Measurements from ENCODE around the gene CDK7. TPM values are rescaled to one million over a fixed set of nuclear protein-coding genes. Genes with fewer than 3 reads are reported as not detected.
"Not testable (repeated sequence)": the region's sequence is repeated elsewhere in the genome, so short reads cannot be mapped to it uniquely, and the experiment has no call there.

The CDK7 gene
- total RNA-seq, 1 donor from 2014 or later = 31.3 TPM

DNA sequence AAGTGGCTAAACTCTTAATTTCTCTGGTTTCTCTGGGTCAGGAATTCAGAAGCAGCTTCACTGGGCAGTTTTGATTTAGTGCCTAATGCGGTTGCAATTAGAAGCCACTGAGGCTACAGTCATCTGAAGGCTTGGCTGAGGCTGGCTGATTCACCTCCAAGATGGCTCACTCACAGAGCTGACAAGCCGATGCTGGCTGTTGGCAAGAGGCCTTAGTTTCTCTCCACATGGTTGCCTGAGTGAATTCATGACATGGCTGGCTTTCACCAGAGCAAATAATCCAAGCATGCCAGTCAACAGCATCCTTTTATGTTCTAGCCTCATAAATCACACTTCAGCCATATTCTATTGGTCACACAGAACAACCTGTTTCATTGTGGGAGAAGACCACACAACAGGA lies 2.8 kb upstream of the CDK7 start:
- Histone ChIP-seq H3K4me1 (ENCODE audit: control insufficient read depth in 3 of 3, insufficient read depth in 3 of 3, low read length in 3 of 3) (peaks cover 10 to 22% (median 20%) of the 10 kb centered on the region in 3 donors), H3K27ac (ENCODE audit: low read depth, low read length) (no peak overlapping the region), H3K9me3 (ENCODE audit: control insufficient read depth in 3 of 3, low read length in 3 of 3) (no peaks in the 10 kb centered on the region), H3K9ac (ENCODE audit: low read depth in 1 of 3, low read length in 3 of 3) (no peak overlapping the region), H3K27me3 (ENCODE audit: control insufficient read depth in 3 of 3, insufficient read depth in 3 of 3, low read length in 3 of 3) (no peaks in the 10 kb centered on the region), H3K4me3 (ENCODE audit: low read length in 3 of 3) (no peak overlapping the region), H3K36me3 (ENCODE audit: control insufficient read depth in 3 of 3, insufficient read depth in 3 of 3, low read length in 3 of 3) (peaks cover 7 to 23% (median 15%) of the 10 kb centered on the region in 3 donors)

DNA sequence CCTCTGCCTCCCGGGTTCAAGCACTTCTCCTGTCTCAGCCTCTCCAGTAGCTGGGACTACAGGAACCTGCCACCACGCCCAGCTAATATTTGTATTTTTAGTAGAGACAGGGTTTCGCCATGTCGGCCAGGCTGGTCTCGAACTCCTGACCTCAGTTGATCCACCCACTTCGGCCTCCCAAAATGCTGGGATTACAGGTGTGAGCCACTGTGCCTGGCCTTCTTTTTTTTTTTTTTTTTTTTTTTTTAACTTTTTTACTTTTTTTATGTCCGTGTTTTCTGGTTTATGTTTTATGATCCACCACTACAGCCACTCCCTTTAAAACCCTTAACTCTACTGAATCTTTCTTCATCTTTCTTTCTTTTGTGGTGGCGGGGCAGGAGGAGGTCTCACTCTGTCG lies 2.0 kb downstream of the CDK7 start:
- H3K36me3 ChIP-seq (ENCODE audit: control insufficient read depth in 3 of 3, insufficient read depth in 3 of 3, low read length in 3 of 3); H3K9ac ChIP-seq (ENCODE audit: low read depth in 1 of 3, low read length in 3 of 3); H3K9me3 ChIP-seq (ENCODE audit: control insufficient read depth in 3 of 3, low read length in 3 of 3); H3K4me3 ChIP-seq (ENCODE audit: low read length in 3 of 3); H3K27ac ChIP-seq (ENCODE audit: low read depth, low read length); H3K27me3 ChIP-seq (ENCODE audit: control insufficient read depth in 3 of 3, insufficient read depth in 3 of 3, low read length in 3 of 3): not testable (repeated sequence)
- H3K4me1 ChIP-seq (ENCODE audit: control insufficient read depth in 3 of 3, insufficient read depth in 3 of 3, low read length in 3 of 3) = peaks cover 10 to 28% (median 23%) of the 10 kb centered on the region in 3 donors

DNA sequence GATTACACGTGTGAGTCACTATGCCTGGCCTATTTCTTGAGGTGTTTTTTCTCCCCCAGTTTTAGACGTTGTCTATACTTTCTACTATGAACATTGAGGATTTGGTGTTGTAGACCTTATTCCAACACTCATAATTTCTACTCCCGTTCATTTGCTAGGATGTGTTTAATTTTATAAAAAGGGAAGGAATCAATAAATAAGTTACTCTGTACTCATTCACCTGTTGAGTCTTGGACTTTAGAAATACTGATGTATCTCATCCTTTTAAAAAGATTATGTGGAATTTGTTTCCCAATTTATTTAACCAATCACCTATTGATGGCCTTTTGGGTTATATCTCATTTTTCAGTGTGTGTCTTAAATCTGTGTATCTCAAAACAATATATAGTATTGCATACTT lies 3.2 kb downstream of the CDK7 start:
- no peak overlapping the region for H3K27ac ChIP-seq (ENCODE audit: low read depth, low read length)
- H3K4me3 ChIP-seq (ENCODE audit: low read length in 3 of 3) = no peak overlapping the region
- H3K4me1 ChIP-seq (ENCODE audit: control insufficient read depth in 3 of 3, insufficient read depth in 3 of 3, low read length in 3 of 3) = peaks cover 10 to 28% (median 23%) of the 10 kb centered on the region in 3 donors

DNA sequence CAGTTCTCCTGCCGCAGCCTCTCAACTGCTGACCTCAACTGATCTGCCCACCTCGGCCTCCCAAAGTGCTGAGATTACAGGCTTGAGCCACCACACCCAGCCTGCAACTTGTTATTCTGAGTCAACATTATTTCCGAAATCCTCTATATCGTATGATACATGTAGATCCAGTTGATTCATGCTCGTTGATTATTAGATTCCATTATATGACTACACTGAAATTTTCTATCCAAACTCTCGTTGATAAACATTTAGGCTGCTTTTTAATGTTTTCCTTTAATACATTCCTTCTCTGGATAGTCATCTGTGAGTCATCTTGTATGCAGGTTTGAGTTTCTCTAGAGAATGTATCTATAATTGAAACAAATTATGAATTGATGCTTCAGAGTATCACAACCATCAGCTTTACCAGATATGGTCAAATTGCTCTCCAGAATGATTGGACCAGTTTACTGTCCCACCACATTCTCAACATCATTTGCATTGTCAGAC lies 4.1 kb downstream of the CDK7 start:
- peaks cover 10 to 21% (median 19%) of the 10 kb centered on the region in 3 donors for H3K4me1 ChIP-seq (ENCODE audit: control insufficient read depth in 3 of 3, insufficient read depth in 3 of 3, low read length in 3 of 3)
- H3K9me3 ChIP-seq (ENCODE audit: control insufficient read depth in 3 of 3, low read length in 3 of 3) = no peaks in the 10 kb centered on the region
- no peak overlapping the region for H3K4me3 ChIP-seq (ENCODE audit: low read length in 3 of 3)
- no peak overlapping the region for H3K9ac ChIP-seq (ENCODE audit: low read depth in 1 of 3, low read length in 3 of 3)
- H3K36me3 ChIP-seq (ENCODE audit: control insufficient read depth in 3 of 3, insufficient read depth in 3 of 3, low read length in 3 of 3) = peaks cover 0 to 2% (median 0%) of the 10 kb centered on the region in 3 donors
- no peaks in the 10 kb centered on the region for H3K27me3 ChIP-seq (ENCODE audit: control insufficient read depth in 3 of 3, insufficient read depth in 3 of 3, low read length in 3 of 3)
- no peak overlapping the region for H3K27ac ChIP-seq (ENCODE audit: low read depth, low read length)

More for the DNA sequence above, 3.2 kb downstream of the CDK7 start:
- Histone ChIP-seq H3K36me3 (ENCODE audit: control insufficient read depth in 3 of 3, insufficient read depth in 3 of 3, low read length in 3 of 3) (no peaks in the 10 kb centered on the region), H3K27me3 (ENCODE audit: control insufficient read depth in 3 of 3, insufficient read depth in 3 of 3, low read length in 3 of 3) (no peaks in the 10 kb centered on the region), H3K9ac (ENCODE audit: low read depth in 1 of 3, low read length in 3 of 3) (no peak overlapping the region), H3K9me3 (ENCODE audit: control insufficient read depth in 3 of 3, low read length in 3 of 3) (no peaks in the 10 kb centered on the region)

DNA sequence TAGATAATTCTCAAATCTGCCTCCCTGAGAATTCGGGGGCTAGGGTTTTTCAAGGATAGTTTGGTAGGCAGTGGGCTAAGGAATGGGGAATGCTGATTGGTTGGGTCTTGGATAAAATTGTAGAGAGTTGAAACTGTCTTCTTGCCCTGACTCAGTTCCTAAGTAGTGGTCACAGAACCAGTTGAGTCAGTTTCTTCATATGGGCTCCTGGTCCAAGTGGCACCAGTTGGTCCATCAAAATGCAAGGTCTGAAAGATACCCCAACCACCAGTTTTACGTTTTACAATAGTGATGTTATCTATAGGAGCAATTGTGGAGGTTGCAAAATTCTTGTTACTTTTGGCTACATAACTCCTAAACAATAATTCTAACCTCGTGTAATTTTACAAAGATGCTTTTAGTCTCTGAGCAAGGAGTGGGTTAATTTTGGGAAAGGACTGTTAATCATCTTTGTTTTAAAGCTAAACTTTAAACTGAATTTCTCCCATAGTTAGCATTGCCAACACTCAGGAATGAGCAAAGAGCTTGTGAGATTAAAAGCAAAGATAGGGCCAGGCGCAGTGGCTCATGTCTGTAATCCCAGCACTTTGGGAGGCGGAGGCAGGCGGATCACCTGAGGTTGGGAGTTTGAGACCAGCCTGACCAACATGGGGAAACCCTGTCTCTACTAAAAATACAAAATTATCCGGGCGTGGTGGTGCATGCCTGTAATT lies 7.7 kb downstream of the CDK7 start:
- no peak overlapping the region for H3K4me3 ChIP-seq (ENCODE audit: low read length in 3 of 3)
- H3K27ac ChIP-seq (ENCODE audit: low read depth, low read length) = no peak overlapping the region
- H3K27me3 ChIP-seq (ENCODE audit: control insufficient read depth in 3 of 3, insufficient read depth in 3 of 3, low read length in 3 of 3) = no peaks in the 10 kb centered on the region
- H3K36me3 ChIP-seq (ENCODE audit: control insufficient read depth in 3 of 3, insufficient read depth in 3 of 3, low read length in 3 of 3) = peaks cover 0 to 2% (median 0%) of the 10 kb centered on the region in 3 donors
- no peaks in the 10 kb centered on the region for H3K9me3 ChIP-seq (ENCODE audit: control insufficient read depth in 3 of 3, low read length in 3 of 3)
- peaks cover 0 to 5% (median 3%) of the 10 kb centered on the region in 3 donors for H3K4me1 ChIP-seq (ENCODE audit: control insufficient read depth in 3 of 3, insufficient read depth in 3 of 3, low read length in 3 of 3)
- H3K9ac ChIP-seq (ENCODE audit: low read depth in 1 of 3, low read length in 3 of 3) = no peak overlapping the region

DNA sequence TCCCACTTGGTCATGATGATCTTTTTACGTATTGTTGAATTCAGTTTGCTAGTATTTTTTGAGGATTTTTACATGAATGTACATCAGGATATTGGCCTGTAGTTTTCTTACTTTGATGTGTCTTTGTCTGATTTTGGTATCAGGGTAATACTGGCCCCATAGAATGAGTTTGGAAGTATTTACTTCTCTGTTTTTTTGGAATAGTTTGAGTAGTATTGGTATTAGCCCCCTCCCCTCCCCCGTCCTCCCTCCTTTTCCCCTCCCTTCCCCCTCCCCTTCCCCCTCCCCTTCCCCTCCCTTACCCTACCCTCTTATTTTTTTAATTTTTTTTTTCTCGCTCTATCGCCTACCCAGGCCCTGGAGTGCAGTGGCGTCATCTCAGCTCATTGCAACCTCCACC lies 10.3 kb downstream of the CDK7 start:
- H3K4me1 ChIP-seq (ENCODE audit: control insufficient read depth in 3 of 3, insufficient read depth in 3 of 3, low read length in 3 of 3) = peaks cover 0 to 2% (median under 1%) of the 10 kb centered on the region in 3 donors
- H3K36me3 ChIP-seq (ENCODE audit: control insufficient read depth in 3 of 3, insufficient read depth in 3 of 3, low read length in 3 of 3) = peaks cover 0 to 2% (median 0%) of the 10 kb centered on the region in 3 donors
- no peak overlapping the region for H3K9ac ChIP-seq (ENCODE audit: low read depth in 1 of 3, low read length in 3 of 3)
- H3K27ac ChIP-seq (ENCODE audit: low read depth, low read length) = no peak overlapping the region
- no peaks in the 10 kb centered on the region for H3K9me3 ChIP-seq (ENCODE audit: control insufficient read depth in 3 of 3, low read length in 3 of 3)
- no peak overlapping the region for H3K4me3 ChIP-seq (ENCODE audit: low read length in 3 of 3)
- H3K27me3 ChIP-seq (ENCODE audit: control insufficient read depth in 3 of 3, insufficient read depth in 3 of 3, low read length in 3 of 3) = no peaks in the 10 kb centered on the region

DNA sequence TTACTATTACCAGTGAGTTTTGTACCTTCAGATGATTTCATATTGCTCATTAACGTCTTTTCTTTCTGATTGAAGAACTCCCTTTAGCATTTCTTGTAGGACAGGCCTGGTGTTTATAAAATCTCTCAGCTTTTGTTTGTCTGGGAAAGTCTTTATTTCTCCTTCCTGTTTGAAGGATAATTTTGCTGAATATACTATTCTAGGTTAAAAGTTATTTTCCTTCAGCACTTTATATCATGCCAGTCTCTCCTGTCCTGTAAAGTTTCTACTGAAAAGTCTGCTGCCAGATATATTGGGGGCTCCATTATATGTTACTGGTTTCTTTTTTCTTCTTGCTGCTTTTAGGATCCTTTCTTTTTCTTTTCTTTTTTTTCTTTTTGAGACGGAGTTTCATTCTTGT lies 13.3 kb downstream of the CDK7 start:
- H3K9me3 ChIP-seq (ENCODE audit: control insufficient read depth in 3 of 3, low read length in 3 of 3) = no peaks in the 10 kb centered on the region
- no peaks in the 10 kb centered on the region for H3K27me3 ChIP-seq (ENCODE audit: control insufficient read depth in 3 of 3, insufficient read depth in 3 of 3, low read length in 3 of 3)
- H3K36me3 ChIP-seq (ENCODE audit: control insufficient read depth in 3 of 3, insufficient read depth in 3 of 3, low read length in 3 of 3) = peaks cover 0 to 2% (median 0%) of the 10 kb centered on the region in 3 donors
- no peak overlapping the region for H3K9ac ChIP-seq (ENCODE audit: low read depth in 1 of 3, low read length in 3 of 3)
- no peaks in the 10 kb centered on the region for H3K4me1 ChIP-seq (ENCODE audit: control insufficient read depth in 3 of 3, insufficient read depth in 3 of 3, low read length in 3 of 3)
- no peak overlapping the region for H3K4me3 ChIP-seq (ENCODE audit: low read length in 3 of 3)
- H3K27ac ChIP-seq (ENCODE audit: low read depth, low read length) = no peak overlapping the region

DNA sequence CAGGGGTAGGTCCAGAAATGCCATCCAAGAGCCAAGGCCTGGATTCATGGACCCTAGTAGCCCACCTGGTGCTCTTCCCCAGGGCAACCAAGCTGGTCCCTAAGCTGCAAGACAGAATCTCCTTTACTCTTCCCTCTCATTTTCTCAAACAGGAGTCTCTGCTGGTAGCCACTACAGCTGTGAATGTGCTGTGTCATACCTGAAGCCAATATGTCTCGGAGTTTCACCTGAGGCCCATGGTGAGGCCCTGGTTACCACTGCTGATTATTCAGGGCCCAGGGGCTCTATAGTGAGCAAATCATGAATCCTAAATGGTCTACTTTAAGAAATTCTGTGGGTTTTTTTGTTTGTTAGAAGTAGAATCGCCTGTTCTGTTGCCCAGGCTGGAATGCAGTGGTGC lies 15.9 kb downstream of the CDK7 start:
- Histone ChIP-seq H3K27ac (ENCODE audit: low read depth, low read length) (no peak overlapping the region), H3K4me1 (ENCODE audit: control insufficient read depth in 3 of 3, insufficient read depth in 3 of 3, low read length in 3 of 3) (no peaks in the 10 kb centered on the region), H3K4me3 (ENCODE audit: low read length in 3 of 3) (no peak overlapping the region), H3K9ac (ENCODE audit: low read depth in 1 of 3, low read length in 3 of 3) (no peak overlapping the region), H3K9me3 (ENCODE audit: control insufficient read depth in 3 of 3, low read length in 3 of 3) (no peaks in the 10 kb centered on the region), H3K27me3 (ENCODE audit: control insufficient read depth in 3 of 3, insufficient read depth in 3 of 3, low read length in 3 of 3) (no peaks in the 10 kb centered on the region), H3K36me3 (ENCODE audit: control insufficient read depth in 3 of 3, insufficient read depth in 3 of 3, low read length in 3 of 3) (peaks cover 0 to 2% (median 0%) of the 10 kb centered on the region in 3 donors)

DNA sequence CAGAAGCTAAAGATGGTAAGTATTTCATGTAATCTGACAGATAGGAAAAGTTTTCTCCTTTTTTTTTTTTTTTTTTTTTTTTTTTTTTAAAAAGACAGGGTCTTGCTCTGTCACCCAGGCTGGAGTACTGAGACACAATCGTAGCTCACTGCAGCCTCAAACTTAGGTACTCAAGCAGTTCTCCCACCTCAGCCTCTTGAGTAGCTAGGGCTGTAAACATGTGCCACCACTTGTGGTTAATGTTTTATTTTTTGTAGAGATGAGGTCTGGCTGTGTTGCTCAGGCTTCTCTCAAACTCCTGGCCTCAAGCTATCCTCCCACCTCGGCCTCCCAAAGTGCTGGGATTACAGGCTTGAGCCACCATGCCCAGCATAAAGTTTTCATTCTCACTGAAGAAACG lies 17.8 kb downstream of the CDK7 start:
- no peak overlapping the region for H3K9ac ChIP-seq (ENCODE audit: low read depth in 1 of 3, low read length in 3 of 3)
- H3K4me3 ChIP-seq (ENCODE audit: low read length in 3 of 3) = no peak overlapping the region
- no peaks in the 10 kb centered on the region for H3K4me1 ChIP-seq (ENCODE audit: control insufficient read depth in 3 of 3, insufficient read depth in 3 of 3, low read length in 3 of 3)
- H3K9me3 ChIP-seq (ENCODE audit: control insufficient read depth in 3 of 3, low read length in 3 of 3) = no peaks in the 10 kb centered on the region
- H3K27ac ChIP-seq (ENCODE audit: low read depth, low read length) = no peak overlapping the region
- no peaks in the 10 kb centered on the region for H3K27me3 ChIP-seq (ENCODE audit: control insufficient read depth in 3 of 3, insufficient read depth in 3 of 3, low read length in 3 of 3)
- peaks cover 0 to 9% (median 0%) of the 10 kb centered on the region in 3 donors for H3K36me3 ChIP-seq (ENCODE audit: control insufficient read depth in 3 of 3, insufficient read depth in 3 of 3, low read length in 3 of 3)

DNA sequence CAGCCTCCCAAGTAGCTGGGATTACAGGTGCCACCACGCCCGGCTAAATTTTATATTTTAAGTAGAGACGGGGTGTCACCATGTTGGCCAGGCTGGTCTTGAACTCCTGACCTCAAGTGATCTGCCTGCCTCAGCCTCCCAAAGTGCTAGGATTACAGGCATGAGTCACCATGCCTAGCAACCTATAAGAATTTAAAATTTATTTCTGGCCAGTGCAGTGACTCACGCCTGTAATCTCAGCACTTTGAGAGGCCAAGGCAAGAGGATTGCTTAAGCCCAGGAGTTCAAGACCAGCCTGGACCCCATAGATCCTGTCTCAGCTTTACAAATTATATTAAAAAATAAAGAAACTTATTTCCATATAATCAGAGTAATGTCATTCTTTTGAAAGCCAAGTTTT lies 21.3 kb downstream of the CDK7 start:
- not testable (repeated sequence) for H3K27ac ChIP-seq (ENCODE audit: low read depth, low read length); H3K9ac ChIP-seq (ENCODE audit: low read depth in 1 of 3, low read length in 3 of 3); H3K9me3 ChIP-seq (ENCODE audit: control insufficient read depth in 3 of 3, low read length in 3 of 3); H3K27me3 ChIP-seq (ENCODE audit: control insufficient read depth in 3 of 3, insufficient read depth in 3 of 3, low read length in 3 of 3); H3K4me3 ChIP-seq (ENCODE audit: low read length in 3 of 3); H3K4me1 ChIP-seq (ENCODE audit: control insufficient read depth in 3 of 3, insufficient read depth in 3 of 3, low read length in 3 of 3)
- peaks cover under 1 to 23% (median 20%) of the 10 kb centered on the region in 3 donors for H3K36me3 ChIP-seq (ENCODE audit: control insufficient read depth in 3 of 3, insufficient read depth in 3 of 3, low read length in 3 of 3)

Data from skeletal muscle tissue (tissue), 4 donors.